HEK293 (cell line): Measurements from ENCODE around the gene WDR45B.

Source experiments
- PATZ1 ChIP-seq: fragments of 450-650 bp; formaldehyde crosslinking; IDR thresholded peaks from 2 replicates; pipeline ENCODE4 v1.5.1; 2016; ENCODE audit warnings: missing biosample characterization, missing genetic modification characterization
- REST ChIP-seq: fragments of 450-650 bp; formaldehyde crosslinking; IDR thresholded peaks from 2 replicates; pipeline ENCODE4 v1.5.1; 2016; ENCODE audit warnings: missing biosample characterization, missing genetic modification characterization
- TCF7L2 ChIP-seq: IDR thresholded peaks from 2 replicates; pipeline ENCODE4 v1.6.1; 2011; ENCODE audit warnings: low read depth, mild to moderate bottlenecking, inconsistent platforms, low read length, moderate library complexity, borderline replicate concordance
- YY2 ChIP-seq: fragments of 450-650 bp; formaldehyde crosslinking; IDR thresholded peaks from 2 replicates; pipeline ENCODE4 v1.5.1; 2016; ENCODE audit warnings: missing biosample characterization, missing genetic modification characterization
- ZNF335 ChIP-seq: fragments of 450-650 bp; formaldehyde crosslinking; conservative IDR thresholded peaks from 2 replicates; pipeline ENCODE4 v1.5.1; 2016; ENCODE audit warnings: missing biosample characterization, missing genetic modification characterization
- ZNF610 ChIP-seq: fragments of 450-650 bp; formaldehyde crosslinking; IDR thresholded peaks from 2 replicates; pipeline ENCODE4 v1.5.1; 2016; ENCODE audit warnings: missing biosample characterization, missing genetic modification characterization, borderline replicate concordance
- TF ChIP-seq, protein P1 (sequence below): fragments of 450-650 bp; formaldehyde crosslinking; IDR thresholded peaks from 2 replicates; pipeline ENCODE4 v1.5.1; 2016; ENCODE audit warnings: missing biosample characterization, missing genetic modification characterization

GRCh38 chr17:82683534-82683933, 35.3 kb upstream of the WDR45B start:
- TF ChIP-seq YY2 (no peak), ZNF610 (tag by site-specific recombination) (no peak), TCF7L2 (no peak), REST (tag by site-specific recombination) (no peak), ZNF335 (tag by site-specific recombination) (no peak), PATZ1 (no peak)
- TF ChIP-seq, protein P1, sequence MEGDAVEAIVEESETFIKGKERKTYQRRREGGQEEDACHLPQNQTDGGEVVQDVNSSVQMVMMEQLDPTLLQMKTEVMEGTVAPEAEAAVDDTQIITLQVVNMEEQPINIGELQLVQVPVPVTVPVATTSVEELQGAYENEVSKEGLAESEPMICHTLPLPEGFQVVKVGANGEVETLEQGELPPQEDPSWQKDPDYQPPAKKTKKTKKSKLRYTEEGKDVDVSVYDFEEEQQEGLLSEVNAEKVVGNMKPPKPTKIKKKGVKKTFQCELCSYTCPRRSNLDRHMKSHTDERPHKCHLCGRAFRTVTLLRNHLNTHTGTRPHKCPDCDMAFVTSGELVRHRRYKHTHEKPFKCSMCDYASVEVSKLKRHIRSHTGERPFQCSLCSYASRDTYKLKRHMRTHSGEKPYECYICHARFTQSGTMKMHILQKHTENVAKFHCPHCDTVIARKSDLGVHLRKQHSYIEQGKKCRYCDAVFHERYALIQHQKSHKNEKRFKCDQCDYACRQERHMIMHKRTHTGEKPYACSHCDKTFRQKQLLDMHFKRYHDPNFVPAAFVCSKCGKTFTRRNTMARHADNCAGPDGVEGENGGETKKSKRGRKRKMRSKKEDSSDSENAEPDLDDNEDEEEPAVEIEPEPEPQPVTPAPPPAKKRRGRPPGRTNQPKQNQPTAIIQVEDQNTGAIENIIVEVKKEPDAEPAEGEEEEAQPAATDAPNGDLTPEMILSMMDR (tag by site-specific recombination) = no peak
